NCI-H345 (cell line): ENCODE results near the gene TMEM131L.

Experiments used
- DNase-seq: peaks from one replicate; lab custom pipeline; 2025; lab: John Stamatoyannopoulos, UW

Gene TMEM131L

DNA sequence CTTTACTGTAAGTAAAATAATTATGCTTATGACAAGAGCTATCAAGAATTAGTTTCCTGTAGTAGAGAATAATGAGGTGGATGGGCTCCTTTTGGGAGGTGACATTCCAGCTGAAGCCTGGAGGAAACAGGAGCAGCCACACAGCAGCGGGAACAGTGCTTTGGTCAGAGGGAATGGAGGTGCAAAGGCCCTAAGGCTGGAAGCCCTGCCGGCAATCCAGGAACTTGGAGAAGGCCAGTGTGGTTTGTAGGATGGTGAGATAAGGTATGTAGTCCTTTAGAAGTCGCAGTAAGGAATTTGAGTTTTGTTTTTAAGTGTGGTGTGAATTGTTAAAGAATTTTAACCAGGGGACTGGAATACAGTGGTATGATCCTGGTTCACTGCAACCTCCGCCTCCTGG lies 8.1 kb downstream of the TMEM131L start:
- DNase-seq: no peak

DNA sequence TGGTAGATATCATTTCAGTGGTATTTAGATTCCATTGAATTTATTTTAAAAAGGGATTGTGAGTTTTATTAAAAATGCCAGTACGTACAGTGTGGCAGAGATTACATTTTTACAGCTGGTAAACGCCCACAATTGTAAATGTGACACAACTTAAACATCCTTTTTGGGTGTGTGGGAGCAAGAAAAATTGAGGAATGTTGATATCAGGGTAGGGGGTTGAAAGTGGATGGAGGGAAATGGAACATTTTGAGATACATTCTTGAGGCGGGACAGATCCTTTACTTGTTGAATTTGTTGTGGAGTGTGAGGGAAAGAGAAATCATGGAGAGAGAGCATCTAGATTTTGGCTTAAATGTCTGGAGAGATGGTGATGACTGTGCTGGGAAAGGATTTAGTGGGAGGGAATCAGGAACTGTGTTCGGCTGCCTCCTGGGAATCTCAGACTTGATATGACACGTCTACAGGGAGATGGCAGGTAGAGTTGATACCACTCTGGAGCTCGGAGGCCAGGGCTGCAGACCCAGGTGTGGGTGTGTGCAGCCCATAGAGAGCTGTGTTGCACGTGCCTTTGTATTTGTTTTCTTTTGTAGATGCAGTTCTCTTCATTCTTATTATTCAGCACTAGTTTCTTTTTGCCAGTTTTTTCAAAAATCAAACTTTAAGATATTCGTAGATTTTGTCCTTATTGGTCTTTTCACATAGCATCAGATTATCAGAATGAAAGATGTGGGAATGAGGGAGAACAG lies 10.8 kb downstream of the TMEM131L start:
- DNase-seq: no peak

DNA sequence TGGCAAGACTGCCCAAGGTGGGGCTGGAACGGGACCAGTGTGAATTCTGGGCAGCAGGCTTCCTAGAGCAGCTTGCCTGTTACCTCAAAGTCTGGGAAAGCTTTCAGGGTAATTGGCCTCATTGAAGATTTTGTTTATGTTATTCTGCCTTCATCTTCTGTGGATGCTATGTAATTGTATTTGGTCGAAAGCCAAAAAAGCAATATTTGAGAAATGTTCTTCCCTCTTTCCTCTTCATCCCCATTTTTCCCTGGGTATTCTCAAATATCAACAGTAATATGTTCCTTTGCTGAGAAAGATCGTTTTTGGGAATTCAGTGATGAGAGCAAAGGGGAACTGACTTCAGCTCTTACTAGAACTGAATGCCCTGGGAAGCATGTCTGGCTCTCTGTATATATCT lies 12.9 kb downstream of the TMEM131L start:
- no peak for DNase-seq

DNA sequence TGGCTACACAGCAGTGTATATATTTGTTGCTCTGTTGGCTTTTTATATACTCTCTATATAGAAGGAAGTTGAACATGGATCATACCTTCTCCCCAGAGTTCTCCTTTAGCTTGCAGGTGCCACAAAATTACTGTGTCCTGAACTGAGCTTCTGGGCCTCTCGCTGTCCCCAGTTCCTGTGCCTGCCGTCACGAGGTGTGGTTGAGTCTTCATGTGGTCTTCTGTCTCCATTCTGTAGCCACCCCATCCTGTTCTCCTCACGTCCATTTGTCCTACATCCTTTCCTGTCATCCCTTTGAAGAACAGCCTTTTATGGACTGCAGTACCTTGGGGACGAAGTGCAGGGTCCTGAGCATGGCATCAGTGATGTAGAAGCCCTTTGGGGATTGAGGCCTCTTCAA lies 14.5 kb downstream of the TMEM131L start:
- DNase-seq: no peak

DNA sequence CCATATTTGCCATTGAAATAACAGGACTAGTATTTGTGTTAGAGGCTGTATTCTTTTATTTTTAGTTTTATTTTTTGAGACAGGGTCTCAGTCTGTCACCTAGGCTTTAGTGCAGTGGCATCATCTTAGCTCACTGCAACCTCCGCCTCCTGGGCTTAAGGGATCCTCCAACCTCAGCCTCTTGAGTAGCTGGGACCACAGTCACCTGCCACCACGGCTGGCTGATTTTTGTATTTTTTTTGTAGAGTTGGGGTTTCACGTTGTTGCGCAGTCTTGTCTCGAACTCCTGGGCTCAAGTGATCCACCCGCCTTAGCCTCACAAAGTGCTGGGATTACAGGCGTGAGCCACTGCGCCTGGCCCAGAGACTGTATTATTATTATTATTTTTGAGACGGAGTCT lies 15.3 kb downstream of the TMEM131L start:
- no peak for DNase-seq

DNA sequence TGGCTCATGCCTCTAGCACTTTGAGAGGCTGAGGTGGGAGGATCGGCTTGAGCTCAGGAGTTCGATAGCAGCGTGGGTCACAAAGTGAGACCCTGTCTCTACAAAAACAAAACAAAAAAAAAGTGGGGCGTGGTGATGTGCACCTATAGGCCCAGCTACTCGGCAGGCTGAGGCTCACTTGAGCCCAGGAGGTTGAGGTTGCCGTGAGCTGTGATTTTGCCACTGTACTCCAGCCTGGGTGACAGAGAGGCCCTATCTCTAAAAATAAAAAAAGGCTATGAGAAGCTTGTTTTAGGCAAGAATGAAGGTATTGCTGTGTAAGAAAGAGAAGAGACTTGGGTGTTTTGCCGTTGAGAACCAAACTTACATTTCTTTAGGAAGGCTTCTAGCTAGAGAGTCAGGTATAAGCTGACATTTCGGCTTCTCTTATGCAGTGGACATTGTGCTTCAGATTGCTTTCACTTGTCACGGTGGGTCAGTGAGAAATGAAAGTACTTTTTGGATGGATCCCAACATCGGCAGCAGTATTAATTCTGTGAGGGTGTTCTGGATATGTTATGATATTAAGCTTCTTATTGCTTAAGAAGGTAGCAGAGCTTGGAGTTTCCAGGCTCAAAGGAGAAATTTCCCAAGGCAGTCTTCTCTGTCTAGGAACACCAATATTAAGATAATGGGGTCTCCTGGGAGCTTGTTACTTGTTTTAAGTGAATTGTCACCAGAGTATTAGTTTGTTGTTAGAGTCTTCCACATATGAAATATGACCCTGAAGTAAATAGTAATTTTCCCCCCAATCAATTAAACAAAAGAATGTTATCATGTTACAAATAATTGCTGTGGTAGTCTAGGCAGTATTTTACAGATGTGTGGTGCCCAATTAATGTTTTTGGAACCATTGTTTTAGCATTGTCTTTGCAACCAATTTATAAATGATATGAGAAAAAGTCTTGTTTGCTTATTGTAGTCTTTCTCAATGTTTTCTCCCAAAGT lies 17.6 kb downstream of the TMEM131L start:
- DNase-seq: no peak

DNA sequence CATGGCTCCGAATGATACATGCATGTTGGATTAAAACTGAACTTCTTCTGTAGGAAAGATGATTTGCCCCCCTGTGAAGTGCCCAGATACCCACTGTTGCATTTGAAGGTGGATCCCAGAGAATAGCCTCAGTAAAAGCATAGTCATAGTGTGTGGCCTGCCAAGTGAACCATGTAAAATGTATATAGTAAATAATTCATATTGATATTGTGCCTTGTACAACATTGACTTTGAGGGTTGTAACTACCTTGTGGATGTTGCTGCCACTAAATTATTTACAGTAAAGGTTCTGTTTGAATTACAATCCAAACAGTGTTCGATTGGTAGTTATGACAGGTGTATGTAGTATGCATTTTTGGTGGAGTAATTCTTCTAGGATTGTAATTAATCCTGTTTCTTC lies 19.2 kb downstream of the TMEM131L start:
- DNase-seq: no peak

DNA sequence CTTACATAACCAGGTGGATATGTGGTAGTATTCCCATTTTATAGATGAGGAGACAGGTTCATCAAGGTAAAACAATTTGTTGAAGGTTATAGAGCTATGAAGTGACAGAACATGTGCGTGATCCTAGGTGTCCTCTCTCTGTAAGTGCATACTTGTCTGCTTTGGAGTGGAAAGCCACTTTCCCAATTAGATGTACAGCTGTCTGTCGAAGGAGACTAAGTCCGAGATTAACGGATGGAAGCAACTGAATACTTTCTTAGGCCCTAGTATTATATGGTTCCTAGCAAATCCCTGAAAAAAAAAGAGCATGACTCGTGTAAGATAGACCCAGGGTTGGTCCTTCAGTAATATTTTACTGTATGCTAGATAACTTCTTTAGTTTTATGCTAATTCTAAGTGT lies 19.7 kb downstream of the TMEM131L start:
- DNase-seq: no peak

DNA sequence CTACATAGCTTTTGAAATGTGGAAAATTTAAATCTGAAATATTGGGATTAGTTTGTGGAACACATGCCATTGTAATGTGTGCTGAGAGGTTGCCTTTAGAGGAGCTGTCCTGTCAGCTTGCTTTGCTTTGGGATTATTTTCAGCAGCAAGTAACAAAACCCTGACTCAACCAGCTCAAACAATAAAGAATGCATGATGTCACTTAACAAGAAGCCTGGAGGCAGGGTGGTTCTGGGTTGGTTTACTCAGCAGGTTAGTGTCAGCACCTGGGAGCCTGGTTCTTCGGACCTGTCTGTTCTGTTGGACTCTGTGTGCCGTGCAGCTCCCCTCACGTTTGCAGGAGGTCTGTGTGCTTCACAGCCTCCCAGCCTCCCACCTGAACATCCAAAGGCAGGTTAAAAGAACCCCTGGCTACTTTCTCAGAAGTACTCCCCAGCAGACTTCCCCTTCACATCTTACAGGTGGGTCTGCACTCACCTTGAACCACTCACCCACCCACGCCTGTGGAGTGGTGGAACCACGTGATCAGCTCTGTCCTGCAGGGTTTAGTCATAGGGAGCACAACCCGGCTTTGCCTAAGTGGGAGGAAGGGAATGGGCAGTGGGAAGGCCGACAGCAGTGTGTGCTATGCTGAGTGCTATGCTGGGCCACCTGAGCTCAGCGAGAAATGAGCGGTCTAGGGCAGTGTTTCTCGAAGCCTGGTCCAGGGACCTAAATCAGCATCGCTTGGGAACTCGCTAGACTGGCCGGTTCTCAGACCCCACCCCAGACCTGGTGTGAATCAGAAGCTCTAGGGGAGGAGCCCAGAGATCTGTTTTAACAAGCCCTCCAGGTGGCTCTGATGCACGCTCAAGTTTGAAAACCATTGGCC lies 20.4 kb downstream of the TMEM131L start:
- no peak for DNase-seq

DNA sequence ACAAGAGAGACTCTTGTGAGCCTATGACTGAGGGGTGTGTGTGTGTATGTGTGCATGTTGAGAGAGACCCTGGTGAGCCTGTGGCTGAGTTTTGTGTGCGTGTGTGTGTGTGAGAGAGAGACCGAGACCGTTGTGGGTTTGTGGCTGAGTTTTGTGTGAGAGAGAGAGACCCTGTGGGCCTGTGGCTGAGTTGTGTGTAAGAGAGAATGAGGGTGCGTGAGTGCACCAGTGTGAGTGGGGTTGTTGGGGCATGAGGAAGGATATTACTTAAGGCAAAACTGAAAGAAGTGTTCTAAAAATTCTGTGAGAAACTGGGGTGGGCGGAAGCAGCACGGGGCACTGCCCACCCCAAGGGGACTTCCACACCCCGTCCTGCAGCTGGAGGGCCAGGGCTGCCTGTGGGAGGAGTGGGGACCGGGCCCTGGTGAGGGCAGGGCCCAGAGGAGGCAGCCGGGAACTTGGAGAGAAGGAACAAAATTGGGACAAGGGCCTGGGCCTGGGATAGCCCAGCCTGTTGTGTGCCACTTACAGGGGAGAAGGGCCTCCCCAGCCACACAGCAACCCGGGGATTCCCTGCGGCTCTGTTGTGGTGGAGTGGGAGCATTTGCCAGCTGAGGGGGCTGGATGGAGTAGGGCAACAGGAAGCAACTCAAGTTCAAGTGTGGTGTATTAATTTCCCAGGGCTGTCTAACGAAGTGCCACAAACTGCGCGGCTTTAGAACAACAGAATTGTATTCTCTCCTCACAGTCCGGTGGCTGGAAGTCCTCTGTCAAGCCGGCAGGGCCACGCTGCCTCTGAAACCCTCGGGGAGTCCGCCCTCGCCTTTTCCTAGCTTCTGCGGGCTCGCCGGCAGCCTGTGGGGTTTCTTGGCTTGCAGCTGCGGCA lies 22.1 kb downstream of the TMEM131L start:
- DNase-seq: no peak

DNA sequence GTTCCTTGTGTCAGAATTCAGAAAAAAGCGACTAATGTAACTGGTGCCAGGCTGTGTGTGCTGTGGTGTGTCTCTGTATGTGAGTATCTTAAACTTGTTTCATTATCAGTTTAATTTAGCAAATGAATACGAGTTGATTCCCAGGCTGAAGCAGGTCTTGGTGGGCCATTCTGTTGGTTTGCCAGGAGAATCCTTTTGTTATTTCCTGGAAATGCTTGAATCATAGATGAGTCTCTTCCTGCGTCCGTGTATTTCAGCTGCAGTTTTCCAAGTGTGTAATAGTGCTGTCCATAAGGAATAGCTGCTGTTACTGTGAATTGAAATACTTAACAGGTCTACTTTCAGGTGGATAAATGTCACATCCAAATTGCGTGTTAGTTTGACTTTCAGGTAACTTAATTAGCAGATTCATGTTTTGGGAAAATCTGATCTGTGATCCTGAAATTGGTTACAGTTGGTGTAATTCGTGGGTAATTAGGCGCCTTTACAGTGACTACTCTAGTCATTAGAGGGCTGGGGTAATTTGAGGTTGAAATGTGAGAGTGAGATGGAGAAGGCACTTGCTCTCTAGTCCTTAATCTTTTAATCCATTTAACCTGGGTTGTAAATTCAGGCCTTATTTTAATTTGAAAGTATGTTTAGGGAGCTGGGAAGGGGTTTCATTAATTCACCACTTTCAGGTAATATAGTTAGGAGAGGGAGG lies 23.8 kb downstream of the TMEM131L start:
- DNase-seq: no peak

DNA sequence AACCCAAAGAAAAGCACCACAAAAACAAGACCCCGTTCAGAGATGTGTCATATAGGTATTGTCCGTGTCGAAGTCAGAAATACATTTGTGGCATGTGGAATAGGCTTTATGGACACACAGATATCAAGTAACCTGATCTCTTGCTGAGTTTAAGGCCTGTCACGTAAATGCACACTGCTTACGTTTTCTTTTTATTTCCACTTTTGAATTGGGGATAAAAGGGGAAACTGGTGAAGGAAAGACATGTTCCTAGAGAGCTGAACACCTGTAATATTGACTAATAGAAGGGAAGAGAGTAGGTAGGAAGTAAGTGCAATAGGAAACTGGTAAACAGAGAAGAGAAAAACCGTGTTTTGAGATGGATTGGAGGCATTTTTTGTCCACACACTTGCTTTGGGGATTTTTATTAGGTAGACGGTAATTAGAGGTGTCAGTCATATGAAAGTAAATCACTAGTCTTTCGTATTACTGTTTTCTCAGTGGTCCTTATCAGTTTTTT lies 24.9 kb downstream of the TMEM131L start:
- DNase-seq: no peak

DNA sequence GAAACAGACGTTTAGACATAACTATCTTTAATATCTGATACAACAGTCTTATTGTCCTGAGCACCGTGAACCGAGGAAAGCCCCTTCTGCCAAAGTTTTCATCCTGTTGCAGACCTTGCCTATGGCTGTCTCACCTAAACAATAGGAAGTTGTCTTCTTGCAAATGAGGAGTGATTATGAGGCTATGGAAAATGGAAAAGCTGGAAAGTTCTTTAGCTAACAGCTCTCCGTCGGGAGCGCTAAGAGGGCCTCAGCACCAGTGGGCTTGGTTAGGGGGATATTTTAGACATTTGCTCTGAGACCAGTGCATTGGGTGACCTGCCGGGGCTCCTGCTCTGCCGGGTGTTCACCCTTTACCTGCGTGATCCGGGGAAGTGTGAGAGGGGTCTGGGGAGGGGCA lies 28.4 kb downstream of the TMEM131L start:
- DNase-seq: no peak

DNA sequence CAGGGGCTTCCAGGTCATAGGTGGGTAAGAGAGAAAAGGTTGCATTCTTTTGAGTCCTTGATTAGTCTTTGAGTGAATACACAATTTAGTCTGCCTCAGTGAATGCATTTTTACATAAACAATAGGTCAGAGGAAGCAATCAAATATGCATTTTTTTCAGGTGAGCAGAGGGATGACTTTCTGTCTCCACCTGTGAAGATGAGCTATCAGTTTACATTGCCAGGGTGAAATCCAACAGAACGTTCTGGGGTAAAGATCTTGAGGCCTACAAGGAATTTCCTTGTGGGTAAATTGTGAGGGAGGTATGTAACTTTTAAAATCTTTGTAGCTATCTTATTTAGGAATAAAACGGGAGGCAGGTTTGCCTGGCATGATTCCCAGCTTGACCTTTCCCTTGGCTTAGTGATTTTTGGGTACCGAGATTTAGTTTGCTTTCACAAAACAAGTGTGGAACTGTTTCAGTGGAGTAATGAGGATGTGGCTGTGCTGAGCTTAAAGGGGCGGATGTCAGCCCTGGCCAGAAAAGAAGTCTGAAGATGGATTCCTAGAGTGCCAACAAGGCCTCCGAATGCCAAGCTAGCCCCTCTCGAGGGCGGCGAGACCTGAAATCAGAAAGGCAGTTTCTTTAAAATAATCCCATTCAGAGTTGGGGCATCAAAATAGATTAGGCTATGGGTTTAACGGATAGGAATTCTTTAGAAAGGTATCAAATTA lies 29.5 kb downstream of the TMEM131L start:
- no peak for DNase-seq

DNA sequence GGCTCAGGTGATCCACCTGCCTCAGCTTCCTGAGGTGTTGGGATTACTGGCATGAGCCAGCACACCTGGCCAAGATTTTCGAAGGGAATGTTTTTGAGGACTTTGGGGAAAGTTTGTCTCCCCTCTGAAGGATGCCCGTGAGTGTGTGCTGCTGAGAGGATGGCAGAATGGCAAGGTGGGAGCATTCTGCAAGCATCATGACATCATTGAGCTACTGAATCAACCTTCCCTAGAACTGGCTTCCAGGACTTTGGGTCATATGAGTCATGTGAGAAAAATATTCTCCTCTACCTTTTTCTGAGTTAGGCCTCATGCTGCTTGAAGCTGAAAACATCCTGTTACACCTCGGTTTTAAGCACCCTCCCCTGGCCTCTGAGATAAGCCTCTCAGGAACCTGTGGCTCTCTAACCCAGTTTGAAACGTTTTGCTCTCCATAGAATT lies 31.0 kb downstream of the TMEM131L start:
- DNase-seq: no peak

DNA sequence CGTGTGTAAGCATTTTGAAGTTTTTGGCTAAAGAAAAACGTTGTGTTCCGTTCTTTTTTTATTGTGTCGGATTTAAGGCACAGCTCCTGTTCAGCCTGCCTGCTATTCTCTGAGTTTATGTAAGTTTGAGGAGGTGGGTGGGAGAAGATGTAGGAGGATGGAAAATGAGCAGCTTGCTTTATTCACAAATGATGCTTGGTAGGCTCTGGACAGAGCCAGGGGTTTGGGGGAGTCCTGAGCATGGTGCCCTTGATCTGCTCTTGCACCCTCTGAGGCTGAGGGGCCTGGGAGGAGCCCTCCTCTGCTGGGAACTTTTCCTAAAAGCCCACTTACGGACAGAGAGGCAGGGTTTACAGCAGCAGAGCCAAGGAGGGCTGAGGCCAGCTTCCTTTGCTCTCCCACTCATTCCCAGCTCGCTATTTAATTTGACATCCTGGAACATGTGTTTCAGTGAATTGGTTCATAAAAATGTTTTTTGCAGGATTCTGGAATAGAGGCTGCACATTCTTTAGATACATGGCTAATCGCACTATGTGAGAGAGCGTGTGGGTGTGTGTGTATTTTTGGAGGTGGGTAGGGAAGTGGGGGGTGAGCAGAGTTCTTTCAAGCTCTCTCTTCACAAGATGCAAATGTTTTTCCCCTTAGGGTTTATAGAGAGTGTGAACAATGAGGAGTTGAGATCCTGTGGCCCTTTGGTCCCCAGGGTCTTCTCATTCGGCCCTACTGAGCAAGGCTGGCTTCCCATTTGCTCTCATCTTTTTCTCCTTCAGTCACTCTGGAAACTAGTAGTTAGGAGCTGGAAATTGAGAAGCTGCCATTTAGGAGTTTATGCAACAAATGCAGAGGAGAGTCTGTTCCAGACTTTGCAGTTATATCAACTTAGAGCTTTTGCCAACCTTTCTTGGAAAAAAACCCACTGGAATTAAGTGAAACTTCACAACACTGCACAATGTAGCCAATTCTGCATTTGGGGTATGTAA lies 32.1 kb downstream of the TMEM131L start:
- no peak for DNase-seq

DNA sequence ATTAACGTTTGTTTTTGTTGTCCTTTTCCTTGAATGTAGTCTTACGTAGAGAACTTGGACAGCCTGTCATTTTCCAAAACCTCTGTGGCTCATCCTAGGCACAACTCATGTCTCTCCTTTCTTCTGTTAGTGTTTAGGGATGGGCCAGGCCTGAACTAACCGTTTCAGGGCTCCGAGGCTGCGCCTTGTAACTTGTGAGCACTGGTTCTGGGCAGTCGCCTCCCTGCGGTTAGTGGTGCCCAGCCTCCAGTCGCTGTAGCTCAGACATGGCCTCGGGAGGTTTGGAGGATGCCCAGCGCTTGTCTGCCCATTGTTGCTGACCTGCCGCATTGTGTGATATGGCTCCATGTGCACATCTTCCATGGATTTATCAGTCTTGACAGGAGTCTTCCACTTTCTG lies 32.8 kb downstream of the TMEM131L start:
- no peak for DNase-seq

DNA sequence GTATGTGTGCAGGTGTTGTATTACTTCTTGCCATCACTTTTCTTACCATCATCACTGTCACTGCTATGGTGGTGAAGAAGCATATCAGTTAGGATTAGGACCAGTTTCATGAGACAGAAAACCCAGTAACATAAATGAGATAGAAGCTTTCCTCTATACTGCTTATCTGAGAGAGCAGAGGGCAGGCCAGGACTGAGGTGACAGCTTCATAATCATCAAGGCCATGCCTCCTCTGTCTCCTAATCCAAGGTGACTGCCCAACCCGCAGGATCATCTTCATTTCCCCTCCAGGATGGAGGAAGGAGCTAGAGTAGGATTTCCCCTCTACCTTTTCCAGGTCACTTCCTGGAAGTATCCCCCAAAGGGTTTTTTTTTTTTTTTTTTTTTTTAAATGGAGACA lies 35.4 kb downstream of the TMEM131L start:
- no peak for DNase-seq
